Measurements from ENCODE around the gene ELP5. TPM values are rescaled to one million over a fixed set of nuclear protein-coding genes. Genes with fewer than 3 reads are reported as not detected.

Gene ELP5
- total and polyA plus RNA-seq, 2 of the 4 experiments (the other 2 are of a cell fraction): 39.3 to 46.6 TPM

DNA sequence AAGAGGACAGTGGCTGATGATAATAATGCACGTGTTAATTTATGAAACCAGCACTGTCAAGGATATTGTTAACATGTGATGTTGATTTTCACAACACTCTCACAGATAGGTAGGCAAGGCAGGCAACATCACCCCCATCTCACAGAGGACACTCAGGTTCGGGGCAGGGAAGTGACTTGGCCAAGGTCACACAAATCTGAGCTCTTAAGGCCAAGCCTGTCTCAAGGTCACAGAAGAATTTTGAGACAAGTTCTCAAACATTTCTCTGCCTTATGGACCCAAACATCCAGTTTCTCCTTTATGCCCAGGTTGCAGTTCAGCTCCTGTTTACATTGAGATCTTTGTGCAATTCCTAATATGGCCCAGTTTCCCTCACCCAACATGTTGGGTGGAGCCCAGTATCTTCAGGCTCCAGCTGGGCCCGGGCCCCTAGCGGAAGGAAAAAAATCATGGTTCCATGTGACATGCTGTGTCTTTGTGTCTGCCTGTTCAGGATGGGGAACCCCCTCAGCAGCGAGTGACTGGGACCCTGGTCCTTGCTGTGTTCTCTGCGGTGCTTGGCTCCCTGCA lies 30.8 kb downstream of the ELP5 start:
- intact Hi-C loops (cut with micrococcal nuclease) (no loop called here), in situ Hi-C loops (cut with MboI; ENCODE audit: low sequenced_read_pairs) (no loop called here), dilution Hi-C loops (cut with HindIII; ENCODE audit: low sequenced_read_pairs, unreplicated experiment) (no loop called here)
- no peak for ATAC-seq (ENCODE audit: low read depth)
- POLR2A ChIA-PET (ENCODE audit: unreplicated experiment): no interaction called here
- no peak overlapping the region for H2AK5ac ChIP-seq (ENCODE audit: low read depth, low read length)
- no TSS peak for BruUV-seq (replicated peaks)
- TF ChIP-seq RCOR1 (IDR thresholded peaks at IDR 0.05; ENCODE audit: insufficient replicate concordance, low read length) (no peak), POLR2A (IDR thresholded peaks at IDR 0.05; ENCODE audit: low read depth, low read length) (no peak), RAD21 (IDR thresholded peaks at IDR 0.05; ENCODE audit: low read length) (no peak), CEBPB (IDR thresholded peaks at IDR 0.05; ENCODE audit: low read depth, low read length) (no peak), MAZ (IDR thresholded peaks at IDR 0.05; ENCODE audit: borderline replicate concordance, low read depth, low read length) (no peak)
- TF ChIP-seq, protein P1, sequence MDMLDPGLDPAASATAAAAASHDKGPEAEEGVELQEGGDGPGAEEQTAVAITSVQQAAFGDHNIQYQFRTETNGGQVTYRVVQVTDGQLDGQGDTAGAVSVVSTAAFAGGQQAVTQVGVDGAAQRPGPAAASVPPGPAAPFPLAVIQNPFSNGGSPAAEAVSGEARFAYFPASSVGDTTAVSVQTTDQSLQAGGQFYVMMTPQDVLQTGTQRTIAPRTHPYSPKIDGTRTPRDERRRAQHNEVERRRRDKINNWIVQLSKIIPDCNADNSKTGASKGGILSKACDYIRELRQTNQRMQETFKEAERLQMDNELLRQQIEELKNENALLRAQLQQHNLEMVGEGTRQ (IDR thresholded peaks at IDR 0.05; ENCODE audit: low read depth, low read length): no peak
- no peak overlapping the region for H4K5ac ChIP-seq (ENCODE audit: low read depth, low read length)
- no peaks in the 10 kb centered on the region for H3K9me1 ChIP-seq (ENCODE audit: insufficient read depth, low read length)
- no peak overlapping the region for H2AFZ ChIP-seq (replicated peaks; ENCODE audit: low read length, poor library complexity)
- no peak overlapping the region for H3K18ac ChIP-seq (ENCODE audit: low read depth, low read length)
- CTCF ChIA-PET: interaction anchor here (2.7 kb wide), 1 partner anchor 14 kb away, joined by 17 read pairs; no protein-coding TSS in a partner anchor
- H3K4me1 ChIP-seq (ENCODE audit: control insufficient read depth, insufficient read depth, low read length): peaks cover 2% of the 10 kb centered on the region; the same call in 1 of the 2 replicates
- no peak overlapping the region for H4K91ac ChIP-seq (ENCODE audit: insufficient read depth, low read depth, low read length)
- no peaks in the 10 kb centered on the region for H3K36me3 ChIP-seq (ENCODE audit: control insufficient read depth, insufficient read depth, low read length)
- no CpG with 5 or more reads among the region's 6 CpGs for WGBS, 2 experiments (ENCODE audit: extremely low coverage in 2 of 2, insufficient read length in 1 of 2)
- peak overlapping the region; percentile 24; the same call in 1 of the 2 replicates for H3K23ac ChIP-seq (ENCODE audit: low read depth, low read length)
- no peak overlapping the region for H3K4me2 ChIP-seq (ENCODE audit: low read depth, low read length)
- H2AK9ac ChIP-seq (replicated peaks; ENCODE audit: low read depth, low read length, poor library complexity): no peak overlapping the region
- H3K4me3 ChIP-seq (ENCODE audit: insufficient read depth, low read depth, low read length): no peak overlapping the region
- peaks cover 40% of the 10 kb centered on the region for H3K27me3 ChIP-seq (ENCODE audit: control insufficient read depth, insufficient read depth, low read length)
- H2BK15ac ChIP-seq (ENCODE audit: low read depth, low read length): no peak overlapping the region
- H3K4ac ChIP-seq (ENCODE audit: low read depth, low read length): no peak overlapping the region
- H4K8ac ChIP-seq (ENCODE audit: low read depth in 2 of 2, low read length in 2 of 2): no peak overlapping the region
- no peak for DNase-seq
- no peak overlapping the region for H2BK120ac ChIP-seq (ENCODE audit: low read depth, low read length)
- no peak overlapping the region for H2BK20ac ChIP-seq (ENCODE audit: low read depth, low read length)
- no peaks in the 10 kb centered on the region for H3K9me3 ChIP-seq (ENCODE audit: control insufficient read depth, insufficient read depth, low read length)
- H3K56ac ChIP-seq (ENCODE audit: extremely low read depth, insufficient read depth, low read length): no peak overlapping the region
- H2BK5ac ChIP-seq (ENCODE audit: low read depth, low read length, poor library complexity, severe bottlenecking): no peak overlapping the region
- no peak overlapping the region for H3K27ac ChIP-seq (ENCODE audit: insufficient read depth, low read length)
- no peak overlapping the region for H3K9ac ChIP-seq (ENCODE audit: low read depth, low read length)
- H3K14ac ChIP-seq (replicated peaks; ENCODE audit: low read depth, low read length): no peak overlapping the region
- no peaks in the 10 kb centered on the region for H4K20me1 ChIP-seq (ENCODE audit: insufficient read depth, low read length)
- H3K79me1 ChIP-seq (ENCODE audit: low read depth in 1 of 2, low read length in 2 of 2): no peaks in the 10 kb centered on the region
